Activated T-cell treated with anti-CD3 and anti-CD28 coated beads, Interleukin-2, amount 50 U/mL, for 72 hours (primary cell): ENCODE measurements around the gene KSR1. TPM values are rescaled to one million over a fixed set of nuclear protein-coding genes. Genes with fewer than 3 reads are reported as not detected.
"Not testable (repeated sequence)": the region's sequence is repeated elsewhere in the genome, so short reads cannot be mapped to it uniquely, and the experiment has no call there.

Experiments
- ATAC-seq, 2 donors: fragments of 150-1000 bp; cut with Tn5 transposase; replicated peaks in 1 of 2; 2 replicates each; pipeline ENCODE4 v1.10.0; 2021; ENCODE audit warnings: moderate library complexity in 2 of 2, mild to moderate bottlenecking in 1 of 2
- DNase-seq, 2 donors: peaks; one replicate each; pipeline ENCODE4 v3.0.0; 2021 to 2022; ENCODE audit warnings: mixed read lengths in 1 of 2
- H3K27ac Mint-ChIP-seq: one replicate; pipeline ENCODE4 v1.8.0; 2022; ENCODE audit warnings: mild to moderate bottlenecking, moderate library complexity, mixed read lengths
- H3K27me3 Mint-ChIP-seq: one replicate; pipeline ENCODE4 v1.8.0; 2022; ENCODE audit warnings: low read depth, mixed read lengths
- H3K36me3 Mint-ChIP-seq, 2 donors: one replicate each; pipeline ENCODE4 v1.8.0; 2022; ENCODE audit warnings: mixed read lengths in 2 of 2, mild to moderate bottlenecking in 1 of 2; ENCODE audit not compliant: insufficient read depth in 2 of 2
- H3K4me1 Mint-ChIP-seq: one replicate; pipeline ENCODE4 v1.8.0; 2022; ENCODE audit warnings: low read depth, mixed read lengths
- H3K4me3 Mint-ChIP-seq, 2 donors: one replicate each; pipeline ENCODE4 v1.8.0; 2022; ENCODE audit warnings: mild to moderate bottlenecking in 2 of 2, mixed read lengths in 2 of 2, moderate library complexity in 2 of 2
- H3K9me3 Mint-ChIP-seq, 2 donors: one replicate each; pipeline ENCODE4 v1.8.0; 2022; ENCODE audit warnings: mixed read lengths in 2 of 2
- total RNA-seq, 2 donors: library from RNA; stranded (reverse); gene quantifications; one replicate each; pipeline ENCODE4 v1.2.3, GENCODE V29; 2022

The KSR1 gene
- total RNA-seq, 2 donors from 2014 or later = 191 to 296 TPM

DNA sequence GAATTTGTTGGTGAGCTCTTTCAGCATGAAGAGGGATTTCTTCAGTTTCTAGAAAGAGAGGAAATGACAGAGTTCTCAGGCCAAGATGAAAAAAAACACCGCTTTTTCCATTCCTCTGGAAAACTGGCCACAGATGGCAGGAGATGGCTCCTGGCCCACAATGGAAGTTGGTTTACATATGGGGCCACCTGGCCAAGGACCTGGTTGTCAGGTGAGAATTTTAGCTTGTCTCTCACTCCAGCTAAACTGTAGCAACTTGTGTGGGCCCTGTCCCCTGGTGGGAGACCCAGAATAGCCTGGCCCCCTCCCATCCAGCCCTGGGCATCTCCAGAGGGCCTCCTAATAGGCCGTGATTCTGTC lies 208.3 kb downstream of the KSR1 start:
- DNase-seq (no peak), ATAC-seq (no peak)
- Mint-ChIP-seq H3K4me1 (no peaks in the 10 kb centered on the region), H3K4me3 (no peak overlapping the region), H3K27me3 (no peaks in the 10 kb centered on the region), H3K36me3 (no peaks in the 10 kb centered on the region), H3K9me3 (no peaks in the 10 kb centered on the region), H3K27ac (no peak overlapping the region)

GRCh38 chr17:27665549-27665948 lies 209.3 kb downstream of the KSR1 start:
- no peak for ATAC-seq
- no peak for DNase-seq
- H3K27ac Mint-ChIP-seq = no peak overlapping the region

GRCh38 chr17:27666270-27666669 lies 210.0 kb downstream of the KSR1 start:
- not testable (repeated sequence) for H3K4me1 Mint-ChIP-seq, ATAC-seq, H3K36me3 Mint-ChIP-seq, DNase-seq, H3K9me3 Mint-ChIP-seq, H3K4me3 Mint-ChIP-seq, H3K27me3 Mint-ChIP-seq, H3K27ac Mint-ChIP-seq

More at GRCh38 chr17:27665549-27665948, 209.3 kb downstream of the KSR1 start:
- no peaks in the 10 kb centered on the region for H3K4me1 Mint-ChIP-seq
- no peak overlapping the region for H3K4me3 Mint-ChIP-seq
- H3K9me3 Mint-ChIP-seq = no peaks in the 10 kb centered on the region
- no peaks in the 10 kb centered on the region for H3K27me3 Mint-ChIP-seq
- no peaks in the 10 kb centered on the region for H3K36me3 Mint-ChIP-seq

DNA sequence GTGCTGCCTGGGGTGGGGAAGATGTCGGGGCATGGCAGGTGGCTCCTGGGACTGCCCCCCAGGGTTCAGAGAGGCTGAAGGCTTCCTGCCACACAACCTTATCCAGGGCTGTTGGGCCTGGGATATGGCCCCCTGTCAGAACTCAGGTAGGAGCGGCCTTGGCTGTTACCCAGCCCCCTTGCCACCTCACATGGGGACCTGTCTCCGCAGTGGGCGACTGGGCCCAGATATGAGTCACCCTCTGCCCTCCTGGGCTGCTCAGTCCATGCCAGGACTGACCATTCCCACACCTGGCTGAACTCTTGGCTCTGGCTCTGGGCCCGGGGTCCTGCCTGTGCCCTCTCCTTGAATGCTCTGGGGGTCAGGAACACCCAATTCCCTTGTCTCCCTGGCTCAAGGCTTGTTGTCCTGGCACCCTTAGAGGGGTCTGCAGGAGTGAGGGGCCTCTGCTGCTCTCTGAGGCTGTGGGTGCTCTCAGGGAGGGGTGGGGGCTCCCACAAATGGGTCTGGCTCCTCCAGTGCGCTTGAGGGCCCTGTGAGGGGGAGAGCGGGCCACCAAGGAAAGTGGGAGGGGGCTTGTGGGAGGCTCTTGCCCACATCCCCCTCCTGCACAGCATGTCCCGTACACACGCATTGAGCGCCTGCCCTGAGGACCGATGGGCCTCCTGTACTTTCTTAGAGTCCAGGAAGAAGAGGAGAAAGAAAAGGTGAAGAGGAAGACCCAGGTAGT lies 210.7 kb downstream of the KSR1 start:
- H3K27ac Mint-ChIP-seq = no peak overlapping the region
- ATAC-seq = no peak
- no peaks in the 10 kb centered on the region for H3K27me3 Mint-ChIP-seq

DNA sequence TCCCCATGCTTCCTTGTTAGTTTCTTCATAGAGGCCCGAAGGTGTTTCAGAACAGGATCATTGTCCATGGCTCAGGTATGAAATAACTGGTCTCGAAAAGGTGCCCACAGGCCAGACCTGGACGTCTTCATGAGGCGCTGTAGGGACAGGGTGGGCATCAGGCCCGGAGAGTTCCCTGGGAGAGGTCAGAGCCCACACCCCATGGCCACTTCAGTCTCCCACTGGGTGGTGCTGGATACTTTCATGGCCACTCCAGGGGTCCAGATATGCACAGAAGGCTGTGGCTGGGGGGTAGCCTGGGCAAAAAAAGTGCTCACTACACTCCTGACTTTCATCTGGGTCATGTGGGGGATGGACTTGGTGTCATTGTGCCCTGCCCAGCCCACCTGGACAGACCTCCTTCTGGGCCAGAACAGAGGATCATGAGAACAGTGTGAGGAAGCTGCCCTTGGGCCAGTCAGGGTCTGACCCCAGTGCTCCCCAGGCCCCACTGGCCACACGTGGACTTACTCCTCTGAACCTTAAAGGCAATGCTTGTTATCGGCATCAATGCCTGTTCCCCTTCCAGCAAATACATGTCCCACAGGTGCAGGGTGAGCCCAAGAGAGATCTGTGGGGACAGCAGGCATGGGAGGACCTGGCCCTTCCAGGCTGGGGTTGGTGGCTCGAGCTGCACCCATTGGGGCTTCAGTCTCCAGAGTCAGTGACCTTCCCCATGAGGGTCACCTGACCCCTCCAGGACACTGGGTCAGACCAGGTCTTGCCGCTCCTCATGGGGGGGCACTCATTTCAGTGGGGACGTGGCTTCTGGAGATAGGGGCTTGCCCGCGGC lies 211.6 kb downstream of the KSR1 start:
- ATAC-seq (no peak), DNase-seq (no peak)
- Mint-ChIP-seq H3K4me3 (no peak overlapping the region), H3K27me3 (no peaks in the 10 kb centered on the region), H3K4me1 (no peaks in the 10 kb centered on the region), H3K9me3 (no peaks in the 10 kb centered on the region), H3K36me3 (no peaks in the 10 kb centered on the region), H3K27ac (no peak overlapping the region)

More for the DNA sequence above, 210.7 kb downstream of the KSR1 start:
- no peak for DNase-seq
- Mint-ChIP-seq H3K4me1 (no peaks in the 10 kb centered on the region), H3K9me3 (no peaks in the 10 kb centered on the region), H3K4me3 (no peak overlapping the region), H3K36me3 (no peaks in the 10 kb centered on the region)

DNA sequence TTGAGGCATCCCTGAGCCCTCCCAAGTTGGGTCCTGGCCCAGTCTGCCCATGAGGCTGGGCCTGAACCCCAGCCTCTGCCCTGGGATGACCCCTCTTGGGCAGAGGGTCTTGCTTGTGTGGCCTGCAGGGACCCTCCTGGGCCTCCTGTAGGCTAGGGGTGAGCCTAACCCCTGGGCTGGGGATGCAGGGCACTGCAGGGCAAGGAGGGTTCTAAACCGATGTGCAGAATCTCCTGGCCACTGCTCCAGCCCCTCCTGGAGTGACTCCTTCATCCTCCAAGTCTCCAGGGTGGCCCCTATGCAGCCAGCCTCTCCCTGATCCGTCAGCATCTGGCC lies 212.2 kb downstream of the KSR1 start:
- Mint-ChIP-seq H3K36me3 (no peaks in the 10 kb centered on the region), H3K4me1 (no peaks in the 10 kb centered on the region), H3K27ac (no peak overlapping the region), H3K9me3 (no peaks in the 10 kb centered on the region), H3K27me3 (no peaks in the 10 kb centered on the region), H3K4me3 (no peak overlapping the region)
- no peak for ATAC-seq
- no peak for DNase-seq

- DNase-seq (no peak), ATAC-seq (no peak)
- Mint-ChIP-seq H3K4me1 (no peaks in the 10 kb centered on the region), H3K36me3 (no peaks in the 10 kb centered on the region), H3K4me3 (no peak overlapping the region), H3K27me3 (no peaks in the 10 kb centered on the region), H3K27ac (no peak overlapping the region), H3K9me3 (no peaks in the 10 kb centered on the region)
Measured at GRCh38 chr17:27669136-27669535, 212.9 kb downstream of the KSR1 start.

DNA sequence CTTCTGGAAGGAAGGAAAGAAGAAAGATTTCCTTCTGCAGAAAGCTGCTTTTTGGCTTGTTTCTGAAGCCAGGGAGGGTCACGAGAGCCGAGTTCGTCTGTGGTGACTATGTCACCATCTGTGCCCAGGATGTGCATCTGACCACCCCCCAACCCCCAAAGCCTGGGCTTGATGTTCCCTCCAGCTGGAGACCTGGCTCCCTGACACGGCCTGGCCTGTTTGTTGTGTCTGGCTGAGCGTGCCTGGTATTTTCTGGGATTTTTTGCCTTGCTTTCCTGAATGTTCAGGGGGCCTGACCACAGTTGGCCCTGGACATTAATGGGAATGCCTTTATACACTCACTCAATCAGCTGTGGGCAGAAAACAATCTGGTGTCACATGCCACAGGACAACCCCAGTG lies 213.6 kb downstream of the KSR1 start:
- H3K36me3 Mint-ChIP-seq = no peaks in the 10 kb centered on the region
- DNase-seq (no peak), ATAC-seq (no peak)
- H3K9me3 Mint-ChIP-seq = no peaks in the 10 kb centered on the region
- H3K4me1 Mint-ChIP-seq = no peaks in the 10 kb centered on the region
- no peaks in the 10 kb centered on the region for H3K27me3 Mint-ChIP-seq
- no peak overlapping the region for H3K4me3 Mint-ChIP-seq
- H3K27ac Mint-ChIP-seq = no peak overlapping the region

DNA sequence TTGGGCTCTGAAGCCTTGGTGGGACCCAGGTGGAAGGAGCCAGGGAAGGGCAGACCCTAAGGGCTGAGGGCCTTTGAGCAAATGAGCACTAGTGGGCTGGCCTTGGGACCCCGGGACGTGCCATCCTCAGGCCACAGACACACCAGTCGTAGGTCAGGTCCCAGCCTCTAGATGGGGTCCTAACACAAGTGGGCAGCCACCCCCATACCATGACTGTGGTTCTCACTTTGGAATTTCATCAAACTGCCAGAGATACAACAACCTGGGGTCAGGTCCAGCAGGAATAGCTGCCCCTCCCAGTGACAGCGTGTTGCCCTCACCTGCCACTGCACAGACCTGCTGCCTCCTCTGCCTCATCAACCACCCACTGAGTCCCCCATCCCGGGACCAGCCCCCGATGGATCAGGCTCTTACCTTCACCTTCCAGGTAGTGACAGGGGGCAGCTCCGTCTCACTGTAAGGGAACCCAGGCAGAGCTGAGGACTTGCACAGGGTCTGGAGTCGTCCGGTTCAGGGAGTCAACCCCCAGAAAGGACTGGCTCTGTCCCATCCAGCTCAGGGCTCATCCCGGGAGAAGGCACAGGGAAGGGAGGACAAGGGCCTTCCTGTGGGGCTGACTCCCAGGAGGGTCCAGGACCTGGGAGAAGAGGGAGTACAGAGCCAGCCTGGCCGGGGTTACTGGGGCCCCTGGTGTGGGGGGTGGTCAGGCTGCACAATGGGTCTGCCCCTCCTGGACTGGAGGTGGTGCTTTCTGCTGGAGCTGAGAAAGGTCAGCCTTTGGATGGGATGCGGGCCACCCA lies 214.7 kb downstream of the KSR1 start:
- Mint-ChIP-seq H3K4me1 (no peaks in the 10 kb centered on the region), H3K9me3 (no peaks in the 10 kb centered on the region), H3K36me3 (no peaks in the 10 kb centered on the region), H3K27me3 (no peaks in the 10 kb centered on the region), H3K27ac (no peak overlapping the region), H3K4me3 (no peak overlapping the region)
- no peak for DNase-seq
- ATAC-seq = no peak

DNA sequence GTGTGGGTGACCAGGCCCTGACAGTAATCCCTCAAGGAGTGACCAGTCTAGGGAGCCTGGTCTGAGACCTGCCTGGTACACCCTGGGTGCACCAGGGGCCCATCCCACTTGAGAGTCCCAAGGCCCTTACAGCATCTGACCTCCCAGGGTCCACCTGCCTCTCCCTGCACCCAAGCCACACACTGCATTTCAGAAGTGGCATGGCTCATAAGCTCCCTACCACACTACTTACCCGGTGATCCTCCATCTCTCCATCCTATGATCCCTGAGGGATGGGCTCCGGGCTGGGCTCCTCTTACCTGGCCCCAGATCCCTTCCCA lies 215.3 kb downstream of the KSR1 start:
- Mint-ChIP-seq H3K4me1 (no peaks in the 10 kb centered on the region), H3K4me3 (no peak overlapping the region), H3K27ac (no peak overlapping the region), H3K9me3 (no peaks in the 10 kb centered on the region), H3K27me3 (no peaks in the 10 kb centered on the region), H3K36me3 (no peaks in the 10 kb centered on the region)
- DNase-seq (no peak), ATAC-seq (no peak)

DNA sequence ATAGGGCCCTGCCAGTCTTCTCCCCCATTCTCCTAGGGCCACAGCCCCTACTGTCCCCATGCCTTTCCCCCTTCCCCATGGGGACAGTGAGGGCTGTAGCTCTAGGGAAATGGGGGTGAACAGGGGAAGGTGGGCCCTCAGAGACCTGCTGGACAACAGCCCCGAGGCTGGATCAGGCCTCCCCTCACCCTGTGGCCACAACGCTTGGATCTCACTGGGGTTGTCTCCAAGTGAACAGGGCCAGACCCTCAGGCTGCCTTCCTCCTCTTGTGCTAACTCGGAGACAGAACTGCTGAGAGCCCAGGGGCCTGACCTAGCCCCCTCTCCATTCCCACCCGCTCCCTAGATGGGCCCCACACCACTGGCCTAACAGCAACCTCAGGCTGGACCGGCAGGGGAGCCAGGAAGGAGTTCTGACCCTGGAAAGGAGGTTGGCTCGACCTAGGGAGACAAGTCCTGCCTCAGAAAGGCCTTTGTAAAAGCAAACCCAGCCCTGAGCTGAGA lies 215.8 kb downstream of the KSR1 start:
- not testable (repeated sequence) for H3K27me3 Mint-ChIP-seq, H3K36me3 Mint-ChIP-seq, H3K9me3 Mint-ChIP-seq, ATAC-seq, DNase-seq, H3K4me3 Mint-ChIP-seq, H3K4me1 Mint-ChIP-seq, H3K27ac Mint-ChIP-seq

DNA sequence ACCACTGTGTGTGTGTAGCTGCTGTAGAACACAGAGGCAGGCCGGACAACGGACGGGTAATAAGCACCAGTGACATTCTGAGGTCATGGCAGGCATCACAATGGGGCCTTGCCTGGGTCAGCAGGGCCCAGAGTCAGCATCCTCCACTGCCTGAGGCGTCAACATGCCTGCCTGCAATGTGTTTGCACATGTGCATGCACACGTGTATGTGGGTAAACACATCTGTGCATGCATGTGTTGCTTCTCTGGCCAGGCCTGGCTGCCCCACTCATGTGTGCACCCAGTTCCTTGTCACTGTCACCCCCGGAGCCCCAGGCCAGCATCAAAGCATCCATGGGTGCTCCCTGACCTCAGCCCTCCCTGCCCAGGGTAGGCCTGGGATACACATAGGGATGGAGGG lies 218.1 kb downstream of the KSR1 start:
- Mint-ChIP-seq H3K36me3 (no peaks in the 10 kb centered on the region), H3K27ac (no peak overlapping the region), H3K27me3 (no peaks in the 10 kb centered on the region), H3K9me3 (no peaks in the 10 kb centered on the region), H3K4me1 (no peaks in the 10 kb centered on the region), H3K4me3 (no peak overlapping the region)
- no peak for ATAC-seq
- DNase-seq = no peak
